Spinal cord (tissue), 10 donors: ENCODE measurements around the gene POU2F3. TPM values are rescaled to one million over a fixed set of nuclear protein-coding genes. Genes with fewer than 3 reads are reported as not detected.
A peak's percentile ranks its signal among the peaks of the same experiment; 100 is the strongest.

Experiments used
- DNase-seq, 6 donors: peaks; one replicate each; pipeline versions ENCODE4 v3.0.0 to v3.0.0-alpha.2; 2013 to 2015; ENCODE audit warnings: low spot score in 6 of 6, low read depth in 4 of 6
- H3K27ac ChIP-seq: one replicate; pipeline ENCODE4 v1.5.1; 2013; ENCODE audit warnings: low read depth, low read length, control low read depth
- H3K27me3 ChIP-seq: one replicate; pipeline ENCODE4 v1.6.1; 2013; ENCODE audit warnings: low read length; ENCODE audit not compliant: control insufficient read depth, insufficient read depth
- H3K36me3 ChIP-seq: one replicate; pipeline ENCODE4 v1.6.1; 2013; ENCODE audit warnings: low read length; ENCODE audit not compliant: control insufficient read depth, insufficient read depth
- H3K4me1 ChIP-seq: one replicate; pipeline ENCODE4 v1.6.1; 2013; ENCODE audit warnings: low read length; ENCODE audit not compliant: control insufficient read depth, insufficient read depth
- H3K4me3 ChIP-seq: one replicate; pipeline ENCODE4 v1.5.1; 2013; ENCODE audit warnings: low read depth, low read length, control low read depth
- H3K9me3 ChIP-seq: one replicate; pipeline ENCODE4 v1.6.1; 2013; ENCODE audit warnings: low read length; ENCODE audit not compliant: control insufficient read depth, insufficient read depth
- WGBS: methylation state at CpG from one replicate; pipeline ENCODE4 v1.1.5; 2013; ENCODE audit warnings: missing lambda C conversion rate; ENCODE audit not compliant: insufficient coverage; 5-methylcytosine and 5-hydroxymethylcytosine counted together
- polyA plus RNA-seq, 2 donors: library from polyadenylated mRNA; unstranded; fragments of 120-200 nt; gene quantifications; one replicate each; pipeline ENCODE4 v1.2.1, GENCODE V29; 2013; ENCODE audit not compliant: insufficient read length in 2 of 2
- total RNA-seq, 2 donors: library from RNA; depleted of rRNA in 1 of 2; stranded (reverse); fragments of 120-200 nt in 1 of 2; fragments of >200 nt in 1 of 2; gene quantifications; one replicate each; pipeline versions ENCODE4 v1.2.3 to v1.2.4, GENCODE V29; 2013 to 2014
- donor health status: healthy.

The POU2F3 gene
- total and polyA plus RNA-seq, 4 donors: 0.38 TPM; not detected in 3

DNA sequence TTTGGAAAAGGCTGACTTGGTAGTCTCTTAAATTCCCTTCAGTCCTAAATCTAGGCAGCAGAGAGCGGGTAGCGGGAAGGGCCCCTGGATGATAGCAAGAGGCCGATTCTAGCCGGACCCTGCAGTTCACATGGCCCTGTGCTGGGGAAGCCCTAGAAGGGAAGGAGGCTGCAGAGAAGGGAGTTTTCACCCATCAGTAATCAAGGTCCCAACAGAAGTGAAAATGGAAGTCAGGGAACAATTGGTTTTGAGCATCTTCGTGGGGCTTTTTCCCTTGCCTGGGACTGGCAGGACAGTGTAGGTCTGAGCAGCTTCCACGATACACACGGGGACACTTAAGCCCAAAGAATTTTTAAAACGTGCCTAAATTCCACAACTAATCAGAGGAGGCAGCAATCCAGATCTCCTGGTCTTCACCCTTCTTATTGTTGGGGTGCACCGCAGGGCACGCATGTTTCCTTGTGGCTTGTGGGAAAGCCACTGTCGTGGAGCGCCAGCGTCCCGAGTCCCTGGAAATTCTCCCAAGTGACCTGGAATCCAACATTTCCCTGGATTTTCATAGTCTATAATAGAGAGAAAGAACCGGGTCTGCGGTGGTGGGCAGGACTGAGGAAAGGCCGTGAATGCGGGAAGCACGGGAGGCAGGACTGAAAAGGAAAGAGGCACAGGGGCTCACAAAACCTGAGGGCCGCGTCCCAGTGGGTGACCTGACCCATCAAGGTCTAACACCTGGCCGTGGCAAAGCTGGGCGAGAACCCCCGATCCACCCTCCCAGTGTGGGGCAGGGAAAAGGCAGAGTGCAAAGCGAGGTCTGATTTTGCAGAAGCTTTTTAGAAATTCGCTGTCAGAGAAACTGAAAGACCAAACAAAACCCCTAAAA lies 30.0 kb upstream of the POU2F3 start:
- peak in 2 of 6 donors; percentile 13 to 34 for DNase-seq
- H3K36me3 ChIP-seq: no peaks in the 10 kb centered on the region
- H3K27me3 ChIP-seq: peaks cover 21% of the 10 kb centered on the region
- peaks cover 30% of the 10 kb centered on the region for H3K4me1 ChIP-seq
- peak overlapping the region; percentile 56 for H3K4me3 ChIP-seq
- no peaks in the 10 kb centered on the region for H3K9me3 ChIP-seq
- 29% methylated on average over 15 of the region's 26 CpGs for WGBS
- H3K27ac ChIP-seq: peak overlapping the region; percentile 87

DNA sequence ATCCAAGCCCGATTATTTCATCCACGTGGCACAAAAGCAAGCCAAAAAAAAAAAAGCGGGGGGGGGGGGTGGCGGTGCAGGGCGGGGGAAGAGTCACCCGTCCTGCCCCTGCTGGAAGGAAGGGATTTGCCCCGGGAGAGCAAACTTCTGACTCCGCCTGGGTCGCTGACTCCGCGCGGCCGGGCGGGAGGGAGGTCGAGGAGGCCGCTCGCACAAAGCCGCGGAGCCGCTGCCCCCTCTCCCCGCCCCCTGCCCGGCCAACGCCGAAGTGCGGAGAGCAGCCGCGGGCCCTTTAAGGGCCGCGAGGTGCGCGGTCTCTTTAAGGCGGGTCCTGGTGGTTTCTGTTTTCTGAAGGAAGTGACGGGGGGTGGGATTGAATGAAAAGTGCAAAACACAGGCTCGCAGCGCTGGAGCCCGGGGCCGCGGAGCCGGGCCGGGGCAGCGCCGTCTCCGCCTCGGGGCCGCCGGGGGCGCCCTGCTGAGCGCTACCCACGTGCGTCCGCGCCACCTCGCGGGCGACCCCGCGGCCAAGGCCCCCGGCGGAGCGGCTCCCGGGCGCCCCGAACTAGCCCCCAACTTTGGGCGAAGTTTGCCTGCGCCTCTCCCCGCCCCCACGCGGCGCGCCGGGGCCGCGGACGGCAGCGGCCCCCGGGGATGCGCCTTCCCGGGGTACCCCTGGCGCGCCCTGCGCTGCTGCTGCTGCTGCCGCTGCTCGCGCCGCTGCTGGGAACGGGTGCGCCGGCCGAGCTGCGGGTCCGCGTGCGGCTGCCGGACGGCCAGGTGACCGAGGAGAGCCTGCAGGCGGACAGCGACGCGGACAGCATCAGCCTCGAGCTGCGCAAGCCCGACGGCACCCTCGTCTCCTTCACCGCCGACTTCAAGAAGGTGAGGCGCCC lies 29.1 kb upstream of the POU2F3 start, which contains the start of gene OAF:
OAF (plus strand) TSS at position 407 of the 896 bp plus-strand sequence; CDS start at position 655, 248 bp downstream.
- under 1% methylated on average over 103 of the region's 108 CpGs for WGBS
- peak in 3 of 6 donors; percentile 50 to 91 (median 88) for DNase-seq
- no peaks in the 10 kb centered on the region for H3K9me3 ChIP-seq
- peak within 1 kb of the TSS; percentile 62 for H3K4me3 ChIP-seq
- H3K27ac ChIP-seq: peak within 1 kb of the TSS; percentile 87
- peaks cover 21% of the 10 kb centered on the region for H3K27me3 ChIP-seq
- no peaks in the 10 kb centered on the region for H3K36me3 ChIP-seq
- peaks cover 33% of the 10 kb centered on the region for H3K4me1 ChIP-seq

DNA sequence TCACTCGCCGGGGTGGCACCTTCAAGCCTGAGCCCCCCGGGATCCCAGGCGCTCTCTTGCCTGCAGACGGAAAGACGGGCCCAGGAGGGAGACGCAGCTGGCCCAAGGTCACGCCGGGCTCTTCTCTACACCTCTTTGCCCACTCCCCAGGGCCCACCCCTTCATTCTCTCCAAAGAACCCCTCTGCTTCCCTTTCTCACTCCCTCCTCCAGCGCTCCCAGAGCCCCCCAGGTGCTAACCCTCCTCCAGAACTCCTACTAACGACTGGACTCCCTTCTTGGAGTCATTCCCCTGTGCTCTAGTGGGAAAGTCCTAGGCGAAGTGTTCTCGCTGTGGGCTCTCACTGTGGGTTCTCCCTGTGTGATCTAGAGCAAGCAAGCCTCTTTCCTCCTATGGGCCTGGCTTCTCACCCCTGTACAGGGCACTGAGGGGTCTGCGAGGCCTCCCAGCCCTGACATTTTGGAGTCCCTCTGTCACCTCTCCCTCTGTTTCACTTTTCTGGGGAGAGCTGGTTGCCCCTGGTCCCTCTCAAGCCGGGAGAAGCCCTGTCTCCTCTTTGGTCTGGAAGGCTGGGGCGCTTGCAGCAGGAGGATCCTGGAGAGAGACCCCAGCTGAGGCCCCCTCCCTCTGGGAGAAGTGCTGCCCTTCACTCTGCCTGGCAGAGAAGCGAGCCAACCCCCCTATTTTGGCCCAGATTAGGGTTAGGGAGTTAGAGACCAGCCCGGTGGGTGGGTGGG lies 28.2 kb upstream of the POU2F3 start:
- H3K4me1 ChIP-seq: peaks cover 33% of the 10 kb centered on the region
- no peaks in the 10 kb centered on the region for H3K36me3 ChIP-seq
- H3K27me3 ChIP-seq: peaks cover 17% of the 10 kb centered on the region
- H3K27ac ChIP-seq: peak overlapping the region; percentile 73
- 11% methylated on average over 13 of the region's 18 CpGs for WGBS
- H3K4me3 ChIP-seq: peak overlapping the region; percentile 62
- no peaks in the 10 kb centered on the region for H3K9me3 ChIP-seq
- DNase-seq: no peak

DNA sequence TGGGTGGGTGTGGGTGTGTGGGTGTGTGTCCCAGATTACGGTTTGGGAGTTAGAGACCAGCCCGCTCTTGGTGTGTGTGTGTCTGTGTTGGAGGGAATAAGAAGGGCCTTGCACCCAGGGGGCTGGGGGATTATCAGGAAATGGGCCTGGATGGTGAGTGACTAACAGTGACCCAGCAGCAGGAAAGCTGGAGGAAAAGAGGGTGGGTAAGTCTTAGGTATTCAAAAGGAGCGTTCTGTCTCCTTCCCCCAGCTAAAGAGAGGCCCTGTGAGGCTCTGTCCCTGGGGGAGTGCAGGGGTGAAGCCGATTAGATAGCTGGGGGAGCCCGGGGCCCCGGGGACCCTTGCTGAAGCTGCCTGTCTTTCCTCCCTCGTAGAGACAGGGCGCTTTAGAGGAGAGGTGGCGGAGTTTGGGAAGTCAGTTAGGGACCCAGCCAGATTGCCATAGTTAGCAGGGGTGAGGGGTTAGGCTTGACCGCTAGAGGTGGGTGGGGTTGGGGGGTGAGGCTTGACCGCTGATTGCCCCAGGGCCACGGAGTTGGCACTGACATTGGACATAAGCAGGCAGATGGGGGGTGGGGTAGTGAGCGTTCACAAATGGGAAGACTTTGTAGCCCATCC lies 27.6 kb upstream of the POU2F3 start:
- Histone ChIP-seq H3K27me3 (peaks cover 17% of the 10 kb centered on the region), H3K27ac (peak overlapping the region; percentile 54), H3K4me3 (peak overlapping the region; percentile 62), H3K4me1 (peaks cover 35% of the 10 kb centered on the region), H3K36me3 (no peaks in the 10 kb centered on the region), H3K9me3 (no peaks in the 10 kb centered on the region)
- whole genome bisulfite sequencing: 36% methylated on average over 11 of the region's 13 CpGs
- no peak for DNase-seq

DNA sequence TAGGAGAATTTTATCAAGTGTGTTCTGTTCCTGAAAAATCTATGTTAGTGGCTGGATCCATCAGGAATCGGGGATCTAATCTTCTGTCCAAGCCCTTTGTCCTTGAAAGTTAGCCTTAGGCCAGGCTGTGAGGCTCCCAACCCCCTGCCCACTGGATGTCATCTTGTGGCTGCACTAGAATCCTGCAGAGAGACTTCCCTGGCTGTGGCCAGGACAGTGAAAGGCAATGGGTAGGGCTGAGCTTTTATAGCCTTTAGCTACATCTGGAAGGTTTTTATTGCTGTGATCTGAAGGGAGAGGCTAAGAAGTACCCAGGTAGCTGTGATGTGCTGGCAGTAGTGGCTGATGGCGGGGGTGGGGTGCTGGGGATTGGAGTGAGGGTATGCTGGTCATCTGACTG lies 27.0 kb upstream of the POU2F3 start:
- H3K9me3 ChIP-seq: no peaks in the 10 kb centered on the region
- no peaks in the 10 kb centered on the region for H3K36me3 ChIP-seq
- peak overlapping the region; percentile 62 for H3K4me3 ChIP-seq
- WGBS: 75% methylated on average over 2 of the region's 2 CpGs
- peaks cover 17% of the 10 kb centered on the region for H3K27me3 ChIP-seq
- no peak overlapping the region for H3K27ac ChIP-seq
- no peak for DNase-seq
- H3K4me1 ChIP-seq: peaks cover 40% of the 10 kb centered on the region

DNA sequence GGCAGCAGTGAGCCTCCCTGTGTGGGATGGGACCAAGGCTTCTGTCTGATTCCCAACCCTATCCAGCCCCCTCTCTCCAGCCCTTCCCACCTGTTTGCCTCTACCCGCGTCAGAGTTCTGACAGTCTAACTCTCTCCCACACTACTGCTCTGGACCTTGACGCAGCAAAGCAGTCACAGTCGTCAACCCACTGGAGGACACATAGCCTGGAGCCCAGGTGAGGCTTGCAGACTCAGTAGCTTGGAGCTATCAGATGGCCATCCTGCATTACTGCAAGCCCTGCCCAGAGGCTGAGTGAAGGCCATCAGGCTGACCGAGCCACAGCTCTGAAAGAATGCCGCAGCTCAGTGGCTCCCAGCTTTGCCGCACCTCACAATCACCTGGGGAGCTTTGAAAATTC lies 25.4 kb upstream of the POU2F3 start:
- H3K27ac ChIP-seq: no peak overlapping the region
- no peaks in the 10 kb centered on the region for H3K36me3 ChIP-seq
- DNase-seq: no peak
- peaks cover 52% of the 10 kb centered on the region for H3K4me1 ChIP-seq
- peaks cover 12% of the 10 kb centered on the region for H3K27me3 ChIP-seq
- WGBS: 92% methylated on average over 7 of the region's 7 CpGs
- no peak overlapping the region for H3K4me3 ChIP-seq
- no peaks in the 10 kb centered on the region for H3K9me3 ChIP-seq

DNA sequence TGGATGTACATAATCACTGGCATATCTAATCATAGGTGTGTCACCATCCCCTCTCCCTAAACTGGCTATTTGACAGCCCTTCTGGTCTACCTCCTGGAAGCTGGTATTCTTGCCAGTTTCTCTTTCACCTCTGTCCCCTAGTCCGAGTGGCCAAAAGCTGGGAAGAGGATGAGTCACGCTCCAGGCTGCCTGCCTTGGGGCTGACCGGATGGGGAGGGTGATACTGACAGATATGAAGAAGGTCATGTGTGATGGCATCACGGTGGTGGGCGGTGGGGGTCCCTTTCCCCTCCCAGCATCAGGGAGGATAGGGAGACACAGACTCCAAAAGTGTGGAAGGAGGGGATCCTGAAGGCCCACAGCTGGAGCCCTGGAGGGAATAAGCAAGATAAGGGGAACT lies 24.3 kb upstream of the POU2F3 start:
- no peak for DNase-seq
- 100% methylated on average over 2 of the region's 5 CpGs for WGBS
- no peaks in the 10 kb centered on the region for H3K9me3 ChIP-seq
- peaks cover 53% of the 10 kb centered on the region for H3K4me1 ChIP-seq
- no peaks in the 10 kb centered on the region for H3K36me3 ChIP-seq
- H3K27me3 ChIP-seq: peaks cover 8% of the 10 kb centered on the region
- H3K4me3 ChIP-seq: no peak overlapping the region
- no peak overlapping the region for H3K27ac ChIP-seq

DNA sequence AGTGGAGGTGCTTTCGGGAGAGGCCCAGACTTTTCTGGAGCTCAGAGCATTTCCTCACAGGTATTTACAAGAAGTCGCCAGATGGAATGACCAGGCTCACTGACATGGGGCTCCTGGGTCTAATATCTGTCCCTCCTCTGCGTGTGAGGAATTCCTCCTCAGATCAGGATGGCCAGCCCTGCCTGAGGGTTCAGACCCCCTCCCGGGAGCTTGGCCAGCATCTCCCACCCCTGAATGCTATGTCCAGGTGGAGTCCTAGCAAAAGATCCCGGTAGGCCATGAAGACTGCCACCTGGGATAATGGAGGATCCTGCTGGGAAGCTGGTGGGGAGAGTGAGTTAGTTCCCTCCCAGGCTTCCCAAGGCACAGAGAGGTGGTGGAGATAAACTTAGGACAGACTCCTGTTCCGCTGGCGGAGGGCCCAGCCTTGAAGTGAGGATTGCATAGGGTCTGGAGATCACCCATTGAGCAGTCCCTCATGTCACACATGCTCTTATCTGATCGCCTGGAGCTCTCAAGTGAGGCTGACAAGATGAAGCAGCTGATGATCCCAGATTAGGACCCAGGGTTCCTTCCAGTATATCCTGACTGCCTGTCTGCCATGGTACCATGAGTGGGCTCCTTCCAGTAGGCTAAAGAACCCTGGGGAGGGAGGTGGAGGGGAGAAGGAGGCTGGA lies 23.4 kb upstream of the POU2F3 start:
- peaks cover 4% of the 10 kb centered on the region for H3K27me3 ChIP-seq
- H3K9me3 ChIP-seq: no peaks in the 10 kb centered on the region
- no peak overlapping the region for H3K4me3 ChIP-seq
- H3K36me3 ChIP-seq: no peaks in the 10 kb centered on the region
- DNase-seq: no peak
- 78% methylated on average over 8 of the region's 8 CpGs for WGBS
- H3K27ac ChIP-seq: no peak overlapping the region
- H3K4me1 ChIP-seq: peaks cover 54% of the 10 kb centered on the region
